IPS DF 19.7 (cell line): ENCODE measurements around the gene USP4.
"Not testable (repeated sequence)": the region's sequence is repeated elsewhere in the genome, so short reads cannot be mapped to it uniquely, and the experiment has no call there.

Source experiments
- DNase-seq: peaks from one replicate; pipeline ENCODE4 v3.0.0-alpha.2; 2013; ENCODE audit warnings: low read depth, low spot score

USP4 gene

GRCh38 chr3:49339941-49340800, at the start of gene USP4:
TSS of gene USP4 (minus strand) at chr3:49340053. CDS start at chr3:49340024, 29 bp downstream.
- peak; percentile 65 for DNase-seq

- no peak for DNase-seq
These were observed 49.4 kb upstream of the USP4 start for GRCh38 chr3:49389297-49389696.

- no peak for DNase-seq
These were observed 48.5 kb upstream of the USP4 start for GRCh38 chr3:49388289-49388820.

- no peak for DNase-seq
These were observed 47.9 kb upstream of the USP4 start for GRCh38 chr3:49387721-49388120.

GRCh38 chr3:49386056-49386756, 46.4 kb upstream of the USP4 start:
- no peak for DNase-seq

- no peak for DNase-seq
These were observed 45.8 kb upstream of the USP4 start for GRCh38 chr3:49385617-49386016.

- DNase-seq, result no peak
These were observed 43.5 kb upstream of the USP4 start for GRCh38 chr3:49383387-49383786.

GRCh38 chr3:49378249-49378895, 38.5 kb upstream of the USP4 start:
- no peak for DNase-seq

GRCh38 chr3:49377483-49377882, 37.6 kb upstream of the USP4 start:
- DNase-seq, result no peak

- no peak for DNase-seq
These were observed 32.1 kb upstream of the USP4 start for GRCh38 chr3:49371946-49372345.

GRCh38 chr3:49370585-49371290, 30.9 kb upstream of the USP4 start:
- no peak for DNase-seq

- DNase-seq, result no peak
These were observed 22.7 kb upstream of the USP4 start for GRCh38 chr3:49362561-49362960.

- no peak for DNase-seq
These were observed 19.8 kb upstream of the USP4 start for GRCh38 chr3:49359623-49360022.

- no peak for DNase-seq
These were observed 19.0 kb upstream of the USP4 start for GRCh38 chr3:49358884-49359225.

GRCh38 chr3:49358217-49358883, 18.5 kb upstream of the USP4 start, which contains the start of gene GPX1:
TSS of gene GPX1 (minus strand) at chr3:49358353. CDS start at chr3:49358278, 75 bp downstream.
- DNase-seq, result peak; percentile 84

- not testable (repeated sequence) for DNase-seq
These were observed 17.8 kb upstream of the USP4 start for GRCh38 chr3:49357443-49358216.

GRCh38 chr3:49357095-49357442, 17.2 kb upstream of the USP4 start:
- DNase-seq, result not testable (repeated sequence)

- DNase-seq, result no peak
These were observed 13.1 kb upstream of the USP4 start for GRCh38 chr3:49352890-49353421.

GRCh38 chr3:49352281-49352680, 12.4 kb upstream of the USP4 start:
- DNase-seq, result no peak

GRCh38 chr3:49351521-49352011, 11.7 kb upstream of the USP4 start:
- no peak for DNase-seq
